Neural cell (in vitro differentiated cells): Measurements from ENCODE around the gene SYTL3. TPM values are rescaled to one million over a fixed set of nuclear protein-coding genes. Genes with fewer than 3 reads are reported as not detected.

Experiments
- H2AFZ ChIP-seq: fragments of 200-600, 300-800 bp; sonication (generic), shearing (Covaris generic); 2 replicates; pipeline ENCODE4 v1.6.0; 2014; ENCODE audit warnings: low read depth, mild to moderate bottlenecking, antibody characterized with exemption, low read length, moderate library complexity
- H3F3A ChIP-seq: fragments of 200-600 bp; shearing (Covaris generic); 2 replicates; pipeline ENCODE4 v1.6.1; 2016; ENCODE audit warnings: mild to moderate bottlenecking, moderate library complexity, mixed read lengths, antibody characterized with exemption, low read length; ENCODE audit not compliant: insufficient read depth, poor library complexity, severe bottlenecking
- H3K27ac ChIP-seq: fragments of 200-600, 300-800 bp; sonication (generic), shearing (Covaris generic); 2 replicates; pipeline ENCODE4 v1.5.1; 2014; ENCODE audit warnings: mild to moderate bottlenecking, low read length, moderate library complexity
- H3K27me3 ChIP-seq: fragments of 300-800, 200-600 bp; sonication (generic), shearing (Covaris generic); 2 replicates; pipeline ENCODE4 v1.6.0; 2014; ENCODE audit warnings: mild to moderate bottlenecking, low read depth, low read length, moderate library complexity; ENCODE audit not compliant: insufficient read depth
- H3K36me3 ChIP-seq: fragments of 300-800, 200-600 bp; sonication (generic), shearing (Covaris generic); 2 replicates; pipeline ENCODE4 v1.5.1; 2014; ENCODE audit warnings: mild to moderate bottlenecking, antibody characterized with exemption, low read length, moderate library complexity; ENCODE audit not compliant: insufficient read depth
- H3K4me2 ChIP-seq: fragments of 300-800, 200-600 bp; sonication (generic), shearing (Covaris generic); 2 replicates; pipeline ENCODE4 v1.6.0; 2014; ENCODE audit warnings: mild to moderate bottlenecking, low read length
- H3K4me3 ChIP-seq: fragments of 300-800, 200-600 bp; sonication (generic), shearing (Covaris generic); 2 replicates; pipeline ENCODE4 v1.5.1; 2014; ENCODE audit warnings: mild to moderate bottlenecking, low read length, moderate library complexity
- H3K79me2 ChIP-seq: fragments of 200-600 bp; shearing (Covaris generic); replicated peaks from 2 replicates; pipeline ENCODE4 v1.6.0; 2014; ENCODE audit warnings: mild to moderate bottlenecking, low read length, moderate library complexity; ENCODE audit not compliant: insufficient read depth
- H3K9ac ChIP-seq: fragments of 300-800, 200-600 bp; sonication (generic), shearing (Covaris generic); 2 replicates; pipeline ENCODE4 v1.6.1; 2016; ENCODE audit warnings: mild to moderate bottlenecking, low read length, mixed read lengths
- H3K9me2 ChIP-seq: fragments of 200-600 bp; shearing (Covaris generic); 2 replicates; pipeline ENCODE4 v1.6.1; 2016; ENCODE audit warnings: mild to moderate bottlenecking, low read length, mixed read lengths; ENCODE audit not compliant: insufficient read depth
- H3K9me3 ChIP-seq: fragments of 200-600, 300-800 bp; sonication (generic), shearing (Covaris generic); 2 replicates; pipeline ENCODE4 v1.6.1; 2016; ENCODE audit warnings: mild to moderate bottlenecking, mixed run types, low read length, moderate library complexity, mixed read lengths
- H4K20me1 ChIP-seq: fragments of 200-600 bp; shearing (Covaris generic); 2 replicates; pipeline ENCODE4 v1.6.1; 2016; ENCODE audit warnings: mild to moderate bottlenecking, mixed run types; ENCODE audit not compliant: insufficient read depth
- CTCF ChIP-seq: fragments of 450-650 bp; IDR thresholded peaks from 2 replicates; pipeline ENCODE4 v1.5.1; 2014; ENCODE audit warnings: antibody characterized with exemption, mild to moderate bottlenecking, moderate library complexity; ENCODE audit not compliant: poor library complexity, severe bottlenecking
- EP300 ChIP-seq: fragments of 450-650 bp; conservative IDR thresholded peaks from 2 replicates; pipeline ENCODE4 v1.6.1; 2014; ENCODE audit warnings: antibody characterized with exemption, mild to moderate bottlenecking, moderate library complexity; ENCODE audit not compliant: poor library complexity, severe bottlenecking
- EZH2 ChIP-seq: fragments of 200-600, 300-800 bp; shearing (Covaris generic), sonication (generic); IDR thresholded peaks from 2 replicates; pipeline ENCODE4 v1.6.1; 2014; ENCODE audit warnings: antibody characterized with exemption, low read length, borderline replicate concordance, mild to moderate bottlenecking; ENCODE audit not compliant: insufficient read depth, poor library complexity, severe bottlenecking
- MXI1 ChIP-seq: fragments of 450-650 bp; conservative IDR thresholded peaks from 2 replicates; pipeline ENCODE4 v1.6.1; 2014; ENCODE audit warnings: antibody characterized with exemption, mild to moderate bottlenecking; ENCODE audit not compliant: poor library complexity, severe bottlenecking
- POLR2AphosphoS5 ChIP-seq: IDR thresholded peaks from 2 replicates; pipeline ENCODE4 v1.6.1; 2012
- RAD21 ChIP-seq: fragments of 450-650 bp; conservative IDR thresholded peaks from 2 replicates; pipeline ENCODE4 v1.6.1; 2014; ENCODE audit warnings: antibody characterized with exemption, mild to moderate bottlenecking, moderate library complexity
- REST ChIP-seq: IDR thresholded peaks from 2 replicates; pipeline ENCODE4 v1.6.1; 2012; ENCODE audit warnings: borderline replicate concordance
- SMC3 ChIP-seq: fragments of 450-650 bp; conservative IDR thresholded peaks from 2 replicates; pipeline ENCODE4 v1.6.1; 2014; ENCODE audit warnings: antibody characterized with exemption, mild to moderate bottlenecking, moderate library complexity; ENCODE audit not compliant: poor library complexity
- TAF1 ChIP-seq: IDR thresholded peaks from 2 replicates; pipeline ENCODE4 v1.6.1; 2012; ENCODE audit warnings: low read depth
- polyA plus RNA-seq: library from polyadenylated mRNA; depleted of rRNA; stranded (reverse); fragments of >200 nt; gene quantifications from 2 replicates; pipeline ENCODE4 v1.2.3, GENCODE V29; 2014

SYTL3 gene
- polyA plus RNA-seq, 1 donor from 2014 or later, result 2.1 TPM

- H3K27me3 ChIP-seq, result no peaks in the 10 kb centered on the region
- no peak overlapping the region for H3K4me2 ChIP-seq
- no peak overlapping the region for H2AFZ ChIP-seq
- no peak overlapping the region for H3K9ac ChIP-seq
- H3K4me3 ChIP-seq, result no peak overlapping the region
- H3K27ac ChIP-seq, result no peak overlapping the region
- H3K9me2 ChIP-seq, result no peaks in the 10 kb centered on the region
- no peaks in the 10 kb centered on the region for H3K79me2 ChIP-seq
- H3K36me3 ChIP-seq, result no peaks in the 10 kb centered on the region
- no peaks in the 10 kb centered on the region for H4K20me1 ChIP-seq
- TF ChIP-seq SMC3 (no peak), POLR2AphosphoS5 (no peak), REST (no peak), RAD21 (no peak), MXI1 (no peak), EZH2 (no peak), TAF1 (no peak), EP300 (no peak), CTCF (no peak)
- H3K9me3 ChIP-seq, result no peaks in the 10 kb centered on the region
- no peaks in the 10 kb centered on the region for H3F3A ChIP-seq
Observed at GRCh38 chr6:158707120-158707820, 57.4 kb downstream of the SYTL3 start.

DNA sequence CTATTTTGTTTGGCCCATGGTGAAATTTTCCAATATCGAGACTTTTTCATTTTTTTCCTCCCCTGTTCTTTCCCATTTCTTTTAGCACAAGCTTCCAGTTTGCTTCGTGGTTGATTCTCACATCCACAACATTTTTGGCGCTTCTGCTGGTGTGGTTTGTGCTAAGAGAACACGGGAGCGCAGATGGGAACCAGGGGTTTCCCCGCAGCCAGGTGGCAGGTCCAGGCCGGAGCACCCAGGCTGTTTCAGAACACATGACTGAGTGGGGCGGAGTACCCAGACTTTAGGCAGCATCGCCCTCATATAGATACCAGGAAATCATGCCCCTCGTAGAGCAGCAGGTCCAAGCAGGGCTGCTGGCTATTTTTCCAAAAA lies 58.0 kb downstream of the SYTL3 start:
- Histone ChIP-seq H3F3A (no peaks in the 10 kb centered on the region), H3K4me3 (no peak overlapping the region), H3K9ac (no peak overlapping the region), H3K79me2 (no peaks in the 10 kb centered on the region), H3K27ac (no peak overlapping the region), H4K20me1 (no peaks in the 10 kb centered on the region), H3K9me3 (no peaks in the 10 kb centered on the region), H3K27me3 (no peaks in the 10 kb centered on the region), H3K36me3 (no peaks in the 10 kb centered on the region), H3K4me2 (no peak overlapping the region), H3K9me2 (no peaks in the 10 kb centered on the region), H2AFZ (no peak overlapping the region)
- no peak for TF ChIP-seq MXI1
- no peak for TF ChIP-seq TAF1
- TF ChIP-seq POLR2AphosphoS5, result no peak
- TF ChIP-seq RAD21, result no peak
- TF ChIP-seq CTCF, result no peak
- no peak for TF ChIP-seq EP300
- no peak for TF ChIP-seq EZH2
- TF ChIP-seq REST, result no peak
- no peak for TF ChIP-seq SMC3
